ENCODE results near the gene MOB3B. TPM values are rescaled to one million over a fixed set of nuclear protein-coding genes. Genes with fewer than 3 reads are reported as not detected.

The MOB3B gene
- total RNA-seq, 1 donor, result 0.43 TPM

- no peak for TF ChIP-seq CTCF (IDR thresholded peaks at IDR 0.05; ENCODE audit: insufficient read depth, low read depth, low read length)
- no peak overlapping the region for H3K4me3 ChIP-seq (ENCODE audit: low read depth, low read length)
- no peak for DNase-seq (ENCODE audit: low read depth)
Observed at GRCh38 chr9:27475057-27475595, 54.5 kb downstream of the MOB3B start.

- H3K4me3 ChIP-seq (ENCODE audit: low read depth, low read length), result no peak overlapping the region
- no peak for DNase-seq (ENCODE audit: low read depth)
- no peak for TF ChIP-seq CTCF (IDR thresholded peaks at IDR 0.05; ENCODE audit: insufficient read depth, low read depth, low read length)
Observed at GRCh38 chr9:27474305-27474704, 55.3 kb downstream of the MOB3B start.

GRCh38 chr9:27473111-27473529, 56.5 kb downstream of the MOB3B start:
- peak; percentile 63 for DNase-seq (ENCODE audit: low read depth)
- H3K4me3 ChIP-seq (ENCODE audit: low read depth, low read length), result no peak overlapping the region
- TF ChIP-seq CTCF (IDR thresholded peaks at IDR 0.05; ENCODE audit: insufficient read depth, low read depth, low read length), result no peak

DNA sequence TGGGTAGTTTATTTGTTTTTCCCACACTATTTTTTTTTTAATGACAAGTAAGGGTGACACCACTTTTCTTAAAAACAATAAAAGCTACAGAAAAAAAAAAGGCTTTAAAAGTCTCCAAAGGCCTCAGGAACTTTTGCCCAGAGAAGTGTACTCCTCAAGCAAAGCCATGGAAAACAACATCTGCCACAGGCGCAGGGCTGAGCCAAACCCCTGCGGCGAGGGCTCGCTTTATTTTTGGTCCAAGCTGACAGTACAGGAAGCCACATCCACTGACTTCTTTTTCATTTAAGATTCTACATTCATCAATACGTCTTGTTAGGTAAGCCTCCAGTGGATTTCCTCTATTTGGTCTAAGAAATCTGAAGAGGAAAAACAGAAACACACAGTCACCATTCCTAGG, 57.4 kb downstream of the MOB3B start:
- H3K4me3 ChIP-seq (ENCODE audit: low read depth, low read length), result no peak overlapping the region
- DNase-seq (ENCODE audit: low read depth), result peak; percentile 50
- TF ChIP-seq CTCF (IDR thresholded peaks at IDR 0.05; ENCODE audit: insufficient read depth, low read depth, low read length), result no peak

DNA sequence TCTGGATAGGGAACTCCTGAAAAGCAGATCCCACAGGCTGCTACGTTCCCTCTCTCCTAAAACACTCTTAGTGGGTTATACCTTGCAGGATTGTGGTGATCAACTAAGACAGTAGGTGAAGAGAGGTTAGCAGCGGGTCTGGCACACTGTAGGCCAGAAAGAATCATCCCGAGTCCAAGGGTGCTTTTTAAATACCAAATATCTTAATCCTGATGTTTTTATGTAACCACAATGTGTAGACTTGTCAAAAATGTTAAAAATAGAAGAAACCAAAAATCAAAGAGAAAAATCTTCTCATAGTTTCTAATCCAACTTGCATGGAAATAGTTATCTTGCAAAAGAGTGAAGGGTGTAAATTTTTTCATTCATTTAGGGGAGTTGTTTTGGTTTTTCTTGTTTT, 57.8 kb downstream of the MOB3B start:
- TF ChIP-seq CTCF (IDR thresholded peaks at IDR 0.05; ENCODE audit: insufficient read depth, low read depth, low read length), result no peak
- DNase-seq (ENCODE audit: low read depth), result peak; percentile 5

GRCh38 chr9:27471366-27471765, 58.2 kb downstream of the MOB3B start:
- H3K4me3 ChIP-seq (ENCODE audit: low read depth, low read length), result no peak overlapping the region
- no peak for DNase-seq (ENCODE audit: low read depth)
- no peak for TF ChIP-seq CTCF (IDR thresholded peaks at IDR 0.05; ENCODE audit: insufficient read depth, low read depth, low read length)

More for the DNA sequence above, 57.8 kb downstream of the MOB3B start:
- H3K4me3 ChIP-seq (ENCODE audit: low read depth, low read length), result no peak overlapping the region

- no peak for DNase-seq (ENCODE audit: low read depth)
- no peak for TF ChIP-seq CTCF (IDR thresholded peaks at IDR 0.05; ENCODE audit: insufficient read depth, low read depth, low read length)
- H3K4me3 ChIP-seq (ENCODE audit: low read depth, low read length), result no peak overlapping the region
Observed at GRCh38 chr9:27470291-27470856, 59.2 kb downstream of the MOB3B start.

All from fibroblast of villous mesenchyme (primary cell).